ENCODE data around the gene SPTLC1.
A peak's percentile ranks its signal among the peaks of the same experiment; 100 is the strongest.
"Not testable (repeated sequence)": the region's sequence is repeated elsewhere in the genome, so short reads cannot be mapped to it uniquely, and the experiment has no call there.

SPTLC1 gene

DNA sequence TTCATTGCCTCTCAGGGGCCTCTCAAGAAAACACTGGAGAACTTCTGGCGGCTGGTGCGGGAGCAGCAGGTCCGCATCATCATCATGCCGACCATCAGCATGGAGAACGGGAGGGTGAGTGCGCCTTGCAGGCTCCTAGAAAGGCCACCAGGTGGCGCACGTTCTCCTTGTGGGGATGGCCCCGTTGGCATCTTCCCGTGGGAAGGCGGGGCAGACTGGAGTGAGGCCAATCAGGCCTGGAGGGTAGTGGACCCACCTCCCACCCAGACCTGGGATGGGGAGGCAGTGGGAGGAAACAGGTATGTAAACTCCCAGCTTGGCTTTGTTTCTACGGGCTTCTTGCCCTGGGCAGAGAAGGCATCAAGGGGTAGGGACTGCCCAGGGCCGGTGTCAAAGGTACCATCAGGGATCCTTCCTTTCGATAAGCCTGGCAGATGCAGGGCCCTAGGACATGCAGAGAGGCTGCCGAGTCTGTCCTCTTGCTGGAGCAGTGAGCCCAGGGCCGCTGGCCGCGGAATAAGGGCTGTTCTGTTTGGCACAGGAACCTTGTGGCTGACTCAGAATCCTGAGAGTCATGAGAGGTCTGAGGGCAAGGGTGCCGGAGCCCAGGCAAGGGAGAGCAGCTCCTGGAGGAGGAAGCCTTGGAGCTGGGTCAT is 18.9 kb upstream of the SPTLC1 start:
- Mint-ChIP-seq H3K4me3 (peak overlapping the region; percentile 33), H3K27me3 (peaks cover 25% of the 10 kb centered on the region), H3K9me3 (peaks cover 4% of the 10 kb centered on the region), H3K27ac (no peak overlapping the region), H3K36me3 (no peaks in the 10 kb centered on the region), H3K4me1 (peaks cover 9% of the 10 kb centered on the region)
- DNase-seq (ENCODE audit: low spot score in 2 of 2) = peak; percentile 62 to 64
- peak; percentile 76 for ATAC-seq (ENCODE audit: low read depth)

DNA sequence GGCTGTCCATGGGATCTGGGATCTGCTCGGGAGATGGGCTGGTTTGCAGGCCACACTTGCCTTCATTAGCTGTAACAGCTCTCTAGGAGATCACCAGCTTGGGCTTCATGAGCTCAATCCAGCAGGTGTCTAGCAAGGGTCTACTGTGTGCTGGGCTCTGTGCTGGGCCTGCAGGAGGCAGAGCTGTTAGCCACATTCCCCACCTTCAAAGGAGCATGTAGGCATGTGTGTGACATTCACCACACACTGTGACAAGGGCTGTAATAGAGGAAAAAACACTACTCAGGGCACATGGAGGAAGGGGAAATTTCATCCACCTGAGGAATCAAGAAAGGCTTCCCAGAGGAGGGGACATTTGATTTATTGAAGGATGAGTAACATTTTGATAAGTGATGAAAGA is 17.7 kb upstream of the SPTLC1 start:
- not testable (repeated sequence) for H3K36me3 Mint-ChIP-seq; ATAC-seq (ENCODE audit: low read depth); H3K4me1 Mint-ChIP-seq; DNase-seq (ENCODE audit: low spot score in 2 of 2); H3K9me3 Mint-ChIP-seq; H3K27ac Mint-ChIP-seq
- Mint-ChIP-seq H3K4me3 (peak overlapping the region; percentile 8), H3K27me3 (peaks cover 25% of the 10 kb centered on the region)

DNA sequence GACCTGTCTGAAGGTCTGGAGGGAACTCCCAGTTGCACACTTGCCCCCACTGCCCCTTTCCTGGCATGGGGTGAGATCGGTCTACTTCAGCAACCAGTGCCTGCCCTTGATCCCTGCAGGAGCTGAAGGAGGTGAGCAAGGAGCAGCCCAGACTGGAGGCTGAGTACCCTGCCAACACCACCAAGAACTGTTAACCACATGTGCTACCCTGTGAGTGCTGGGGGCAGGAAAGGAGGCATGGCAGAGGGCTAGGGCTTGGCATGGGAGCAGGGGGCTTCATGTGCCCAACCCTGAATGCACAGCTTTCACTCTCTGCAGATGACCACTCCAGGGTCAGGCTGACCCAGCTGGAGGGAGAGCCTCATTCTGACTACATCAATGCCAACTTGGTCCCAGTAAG is 17.3 kb upstream of the SPTLC1 start:
- no peak overlapping the region for H3K27ac Mint-ChIP-seq
- peaks cover 25% of the 10 kb centered on the region for H3K27me3 Mint-ChIP-seq
- H3K4me1 Mint-ChIP-seq = peaks cover 9% of the 10 kb centered on the region
- H3K36me3 Mint-ChIP-seq = no peaks in the 10 kb centered on the region
- H3K4me3 Mint-ChIP-seq = no peak overlapping the region
- DNase-seq (ENCODE audit: low spot score in 2 of 2) (no peak), ATAC-seq (ENCODE audit: low read depth) (no peak)
- H3K9me3 Mint-ChIP-seq = peaks cover 4% of the 10 kb centered on the region

DNA sequence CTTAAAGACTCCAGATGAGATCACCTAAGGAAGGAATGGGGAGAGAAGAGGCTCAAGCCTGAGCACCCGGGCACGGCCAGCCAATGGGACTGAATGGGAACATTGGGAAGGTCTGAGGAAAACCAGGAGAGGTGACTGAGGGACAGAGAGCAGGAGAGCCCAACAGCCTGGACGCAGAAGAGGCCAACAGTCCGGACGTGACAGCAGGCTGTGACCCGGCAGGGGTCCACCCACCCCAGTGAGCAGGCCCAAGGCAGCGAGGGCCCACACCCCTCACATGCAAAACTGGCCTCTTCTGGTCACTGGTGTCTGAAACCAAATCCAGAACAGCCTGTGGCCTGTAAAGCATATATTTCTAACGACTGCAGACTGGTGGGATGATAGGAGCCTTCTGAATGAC is 7.6 kb upstream of the SPTLC1 start:
- Mint-ChIP-seq H3K9me3 (peaks cover 4% of the 10 kb centered on the region), H3K27ac (no peak overlapping the region), H3K36me3 (no peaks in the 10 kb centered on the region), H3K4me3 (no peak overlapping the region), H3K27me3 (peaks cover 2% of the 10 kb centered on the region), H3K4me1 (no peaks in the 10 kb centered on the region)
- DNase-seq (ENCODE audit: low spot score in 2 of 2) (no peak), ATAC-seq (ENCODE audit: low read depth) (no peak)

DNA sequence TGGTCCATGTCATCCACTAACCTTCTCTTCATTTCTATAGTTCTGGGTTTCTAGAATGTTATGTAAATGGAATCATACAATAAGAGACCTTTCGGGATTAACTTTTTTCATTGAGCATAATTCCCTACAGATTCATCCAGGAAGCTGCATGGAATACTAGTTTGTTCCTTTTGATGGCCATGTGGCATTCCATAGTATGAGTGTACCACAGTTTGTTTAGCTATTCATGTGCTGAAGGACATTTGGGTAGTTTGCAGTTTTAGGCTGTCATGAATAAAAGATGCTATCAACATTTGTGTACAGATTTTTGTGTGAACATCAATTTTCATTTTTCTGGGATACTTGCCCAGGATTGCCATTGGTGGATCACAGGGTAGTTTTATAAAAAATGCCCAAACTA is 6.8 kb upstream of the SPTLC1 start:
- Mint-ChIP-seq H3K4me1 (no peaks in the 10 kb centered on the region), H3K36me3 (no peaks in the 10 kb centered on the region), H3K4me3 (no peak overlapping the region), H3K27ac (no peak overlapping the region), H3K9me3 (peaks cover 4% of the 10 kb centered on the region), H3K27me3 (peaks cover 2% of the 10 kb centered on the region)
- ATAC-seq (ENCODE audit: low read depth) (no peak), DNase-seq (ENCODE audit: low spot score in 2 of 2) (no peak)

- Mint-ChIP-seq H3K4me3 (no peak overlapping the region), H3K4me1 (no peaks in the 10 kb centered on the region), H3K27ac (no peak overlapping the region), H3K36me3 (no peaks in the 10 kb centered on the region), H3K9me3 (peaks cover 4% of the 10 kb centered on the region), H3K27me3 (peaks cover 2% of the 10 kb centered on the region)
- no peak for DNase-seq (ENCODE audit: low spot score in 2 of 2)
- no peak for ATAC-seq (ENCODE audit: low read depth)
Measured at GRCh38 chr9:92121265-92121664, 6.1 kb upstream of the SPTLC1 start.

DNA sequence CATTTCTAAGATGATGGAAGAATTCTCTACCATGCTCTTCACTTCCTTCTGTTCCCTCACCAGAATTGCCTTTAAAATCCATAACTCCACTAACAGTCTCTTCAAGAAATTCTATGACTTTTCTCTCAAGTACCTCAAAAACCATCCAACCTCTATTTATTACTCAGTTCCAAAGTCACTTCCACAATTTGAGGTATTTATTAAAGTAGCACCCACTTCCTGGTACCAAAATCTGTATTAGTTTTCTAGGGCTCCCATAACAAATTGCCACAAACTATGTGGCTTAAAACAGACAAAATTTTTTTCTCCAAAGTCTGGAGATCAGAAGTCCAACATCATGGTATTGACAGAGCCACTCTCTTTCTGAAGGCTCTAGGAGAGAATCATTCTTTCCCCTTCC is 4.9 kb upstream of the SPTLC1 start:
- H3K27me3 Mint-ChIP-seq = peaks cover 2% of the 10 kb centered on the region
- ATAC-seq (ENCODE audit: low read depth) = no peak
- H3K27ac Mint-ChIP-seq = no peak overlapping the region
- H3K4me3 Mint-ChIP-seq = no peak overlapping the region
- no peaks in the 10 kb centered on the region for H3K4me1 Mint-ChIP-seq
- DNase-seq (ENCODE audit: low spot score in 2 of 2) = no peak
- H3K9me3 Mint-ChIP-seq = peaks cover 4% of the 10 kb centered on the region
- H3K36me3 Mint-ChIP-seq = no peaks in the 10 kb centered on the region

- H3K27me3 Mint-ChIP-seq = peaks cover 2% of the 10 kb centered on the region
- no peak for DNase-seq (ENCODE audit: low spot score in 2 of 2)
- H3K9me3 Mint-ChIP-seq = peaks cover 4% of the 10 kb centered on the region
- H3K27ac Mint-ChIP-seq = no peak overlapping the region
- ATAC-seq (ENCODE audit: low read depth) = no peak
- no peaks in the 10 kb centered on the region for H3K36me3 Mint-ChIP-seq
- H3K4me3 Mint-ChIP-seq = no peak overlapping the region
- H3K4me1 Mint-ChIP-seq = no peaks in the 10 kb centered on the region
Measured at GRCh38 chr9:92119586-92119985, 4.4 kb upstream of the SPTLC1 start.

GRCh38 chr9:92108122-92108521 is 7.1 kb downstream of the SPTLC1 start:
- no peak overlapping the region for H3K4me3 Mint-ChIP-seq
- peaks cover 17% of the 10 kb centered on the region for H3K4me1 Mint-ChIP-seq
- H3K9me3 Mint-ChIP-seq = no peaks in the 10 kb centered on the region
- no peak overlapping the region for H3K27ac Mint-ChIP-seq
- H3K27me3 Mint-ChIP-seq = no peaks in the 10 kb centered on the region
- DNase-seq (ENCODE audit: low spot score in 2 of 2) = no peak
- ATAC-seq (ENCODE audit: low read depth) = no peak
- H3K36me3 Mint-ChIP-seq = peaks cover 38% of the 10 kb centered on the region

GRCh38 chr9:92105446-92106225 is 9.6 kb downstream of the SPTLC1 start:
- DNase-seq (ENCODE audit: low spot score in 2 of 2); ATAC-seq (ENCODE audit: low read depth); H3K27me3 Mint-ChIP-seq; H3K9me3 Mint-ChIP-seq; H3K4me3 Mint-ChIP-seq; H3K27ac Mint-ChIP-seq; H3K4me1 Mint-ChIP-seq: not testable (repeated sequence)
- peaks cover 31% of the 10 kb centered on the region for H3K36me3 Mint-ChIP-seq

GRCh38 chr9:92103601-92104000 is 11.6 kb downstream of the SPTLC1 start:
- not testable (repeated sequence) for DNase-seq (ENCODE audit: low spot score in 2 of 2); H3K27me3 Mint-ChIP-seq; H3K4me1 Mint-ChIP-seq; H3K9me3 Mint-ChIP-seq; ATAC-seq (ENCODE audit: low read depth); H3K27ac Mint-ChIP-seq; H3K4me3 Mint-ChIP-seq
- H3K36me3 Mint-ChIP-seq = peaks cover 29% of the 10 kb centered on the region

DNA sequence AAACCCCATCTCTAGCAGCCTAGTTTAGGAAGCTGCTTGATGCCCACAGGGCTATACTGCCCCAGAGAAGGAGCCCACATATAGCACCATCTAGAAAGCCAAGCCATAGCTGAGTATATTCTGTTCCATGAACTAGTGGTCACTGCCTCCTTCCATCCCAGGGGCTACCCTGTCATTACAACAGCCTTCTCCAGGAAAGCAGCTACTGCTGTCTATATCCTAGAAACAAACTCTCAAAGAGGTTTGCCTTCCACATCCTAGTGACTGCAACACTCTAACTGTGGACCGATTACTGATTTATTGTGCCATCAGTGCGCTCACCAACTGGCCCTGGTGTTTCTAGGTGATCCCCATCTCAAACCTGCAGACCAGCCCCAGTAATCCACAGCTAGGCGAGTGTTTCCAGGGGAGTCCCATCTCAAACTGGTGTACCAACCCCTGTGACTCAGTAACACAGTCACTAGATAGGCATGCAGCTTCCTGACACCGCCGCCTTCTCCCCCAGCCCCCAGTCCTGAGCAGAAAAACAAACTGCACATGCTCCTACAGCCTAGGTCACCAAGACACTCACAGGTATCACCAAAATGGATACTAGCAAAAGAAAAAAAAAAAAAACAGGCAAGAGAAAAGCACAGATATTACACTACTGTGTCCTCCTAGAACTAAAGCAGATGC is 14.8 kb downstream of the SPTLC1 start:
- ATAC-seq (ENCODE audit: low read depth) (no peak), DNase-seq (ENCODE audit: low spot score in 2 of 2) (no peak)
- Mint-ChIP-seq H3K9me3 (peaks cover 3% of the 10 kb centered on the region), H3K36me3 (peaks cover 27% of the 10 kb centered on the region), H3K4me3 (no peak overlapping the region), H3K27ac (no peak overlapping the region), H3K27me3 (no peaks in the 10 kb centered on the region), H3K4me1 (peaks cover 8% of the 10 kb centered on the region)

DNA sequence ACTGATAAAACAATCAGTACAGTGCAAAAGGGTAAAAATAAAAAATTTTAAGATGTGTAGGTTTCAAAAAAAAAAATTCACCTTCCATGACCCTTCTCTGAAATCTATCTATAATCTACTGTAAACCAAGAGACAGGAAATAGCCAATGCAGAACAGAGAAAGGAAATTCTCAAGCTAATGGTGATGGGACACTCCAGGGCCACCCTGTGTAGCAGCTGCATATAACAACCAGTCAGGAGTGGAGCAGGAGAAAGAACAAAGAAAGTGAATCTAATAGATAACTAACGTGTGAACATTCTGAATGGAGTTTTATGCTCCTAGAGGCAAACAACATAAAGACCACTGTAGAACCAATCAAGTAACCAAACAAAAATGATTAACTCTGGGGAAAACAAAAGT is 16.6 kb downstream of the SPTLC1 start:
- Mint-ChIP-seq H3K27ac (no peak overlapping the region), H3K4me1 (peaks cover 19% of the 10 kb centered on the region), H3K9me3 (peaks cover 3% of the 10 kb centered on the region)

DNA sequence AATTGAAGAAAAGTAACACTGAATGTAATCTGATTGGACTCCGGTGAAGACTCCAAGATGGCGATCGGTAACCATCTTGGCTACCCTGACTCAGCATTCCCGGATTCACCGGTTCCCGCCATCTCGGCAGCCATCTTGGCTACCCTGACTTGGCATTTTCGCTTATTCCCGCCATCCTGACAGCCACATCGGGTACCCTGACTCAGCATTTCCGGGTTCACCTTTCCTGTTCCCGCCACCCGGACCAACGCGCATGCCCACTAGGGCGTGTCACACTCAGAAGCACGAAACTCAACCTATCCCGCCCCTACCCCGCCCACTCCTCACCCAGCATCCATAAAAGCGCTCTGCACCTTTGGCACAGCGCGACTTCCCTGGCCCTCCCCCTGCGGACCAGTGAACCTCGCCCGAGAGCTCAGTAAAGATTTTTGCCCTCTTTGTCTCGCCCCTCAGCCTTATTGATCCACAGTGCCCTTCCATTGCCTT is 17.2 kb downstream of the SPTLC1 start:
- ATAC-seq (ENCODE audit: low read depth) (no peak), DNase-seq (ENCODE audit: low spot score in 2 of 2) (no peak)
- peaks cover 3% of the 10 kb centered on the region for H3K9me3 Mint-ChIP-seq
- H3K36me3 Mint-ChIP-seq = peaks cover 29% of the 10 kb centered on the region
- no peak overlapping the region for H3K27ac Mint-ChIP-seq
- H3K4me1 Mint-ChIP-seq = peaks cover 15% of the 10 kb centered on the region
- H3K4me3 Mint-ChIP-seq = peak overlapping the region; percentile 71
- H3K27me3 Mint-ChIP-seq = no peaks in the 10 kb centered on the region

More for the DNA sequence above, 16.6 kb downstream of the SPTLC1 start:
- DNase-seq (ENCODE audit: low spot score in 2 of 2) (no peak), ATAC-seq (ENCODE audit: low read depth) (no peak)
- Mint-ChIP-seq H3K4me3 (no peak overlapping the region), H3K36me3 (peaks cover 33% of the 10 kb centered on the region), H3K27me3 (no peaks in the 10 kb centered on the region)

Data from memory B cell (primary cell).